ENCODE results near the gene NINL. TPM values are rescaled to one million over a fixed set of nuclear protein-coding genes. Genes with fewer than 3 reads are reported as not detected.
"Not testable (repeated sequence)": the region's sequence is repeated elsewhere in the genome, so short reads cannot be mapped to it uniquely, and the experiment has no call there.

The NINL gene
- polyA plus RNA-seq, 4 donors, result 1.1 to 30.8 (median 5.5) TPM

DNA sequence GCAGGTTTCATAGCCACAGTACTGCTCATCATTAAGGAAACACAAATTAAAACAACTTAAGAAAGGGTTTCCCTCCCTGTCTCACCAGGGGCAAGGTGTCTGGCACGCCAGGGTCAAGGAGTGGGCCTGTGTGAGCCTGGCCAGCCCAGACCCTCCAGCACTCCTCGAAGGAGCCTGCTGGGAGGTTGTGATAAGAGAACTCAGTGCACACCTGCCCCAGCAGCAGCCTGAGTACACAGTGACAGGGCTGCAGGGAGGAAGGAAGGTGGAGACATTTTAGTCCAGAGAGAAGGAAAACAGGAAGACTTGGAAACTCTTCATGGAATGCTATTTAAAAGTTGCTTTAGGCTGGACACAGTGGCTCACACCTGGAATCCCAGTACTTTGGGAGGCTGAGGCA lies 14.1 kb downstream of the NINL start:
- H3K9me3 ChIP-seq (ENCODE audit: control insufficient read depth in 2 of 2, insufficient read depth in 1 of 2, low read depth in 1 of 2, low read length in 1 of 2), result no peaks in the 10 kb centered on the region
- peak overlapping the region in 1 of 3 donors; percentile 44 for H3K27ac ChIP-seq (ENCODE audit: low read depth in 1 of 3, low read length in 2 of 3)
- no peaks in the 10 kb centered on the region for H3K27me3 ChIP-seq (ENCODE audit: control insufficient read depth in 3 of 3, insufficient read depth in 3 of 3, low read length in 3 of 3)
- H3K4me1 ChIP-seq (ENCODE audit: control insufficient read depth in 3 of 3, insufficient read depth in 2 of 3, low read depth in 1 of 3, low read length in 2 of 3), result peaks cover 0 to 6% (median 0%) of the 10 kb centered on the region in 3 donors
- peaks cover 0 to 11% (median 0%) of the 10 kb centered on the region in 3 donors for H3K36me3 ChIP-seq (ENCODE audit: control insufficient read depth in 3 of 3, insufficient read depth in 2 of 3, low read depth in 1 of 3, low read length in 3 of 3)
- 33 to 50% (median 38%) methylated on average over 2 of the region's 2 CpGs for WGBS, 3 donors
- H3K4me3 ChIP-seq (ENCODE audit: low read depth in 1 of 3, low read length in 3 of 3), result no peak overlapping the region
- DNase-seq, result peak; percentile 12 to 39
- no peak for FAIRE-seq

DNA sequence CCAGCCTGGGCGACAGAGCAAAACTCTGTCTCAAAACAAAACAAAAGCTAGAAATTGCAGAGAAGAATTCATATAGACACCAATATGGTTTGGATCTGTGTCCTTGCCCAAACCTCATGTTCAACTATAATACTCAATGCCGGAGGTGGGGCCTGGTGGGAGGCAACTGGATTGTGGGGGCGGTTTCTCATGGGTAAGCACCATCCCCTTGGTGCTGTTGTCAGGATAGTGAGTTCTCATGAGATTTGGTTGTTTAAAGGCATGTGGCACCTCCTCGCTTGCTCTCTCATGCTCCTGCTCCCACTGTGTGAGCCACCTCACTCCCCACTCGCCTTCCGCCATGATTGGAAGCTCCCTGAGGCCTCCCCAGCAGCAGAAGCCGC lies 15.2 kb downstream of the NINL start:
- H3K36me3 ChIP-seq (ENCODE audit: control insufficient read depth in 3 of 3, insufficient read depth in 2 of 3, low read depth in 1 of 3, low read length in 3 of 3), result peaks cover 0 to 11% (median 0%) of the 10 kb centered on the region in 3 donors
- no peaks in the 10 kb centered on the region for H3K27me3 ChIP-seq (ENCODE audit: control insufficient read depth in 3 of 3, insufficient read depth in 3 of 3, low read length in 3 of 3)
- no peak for FAIRE-seq
- H3K4me1 ChIP-seq (ENCODE audit: control insufficient read depth in 3 of 3, insufficient read depth in 2 of 3, low read depth in 1 of 3, low read length in 2 of 3), result peaks cover 0 to 6% (median 0%) of the 10 kb centered on the region in 3 donors
- no peaks in the 10 kb centered on the region for H3K9me3 ChIP-seq (ENCODE audit: control insufficient read depth in 2 of 2, insufficient read depth in 1 of 2, low read depth in 1 of 2, low read length in 1 of 2)
- WGBS, 3 donors, result 86 to 94% (median 93%) methylated on average over 7 of the region's 7 CpGs
- H3K4me3 ChIP-seq (ENCODE audit: low read depth in 1 of 3, low read length in 3 of 3), result no peak overlapping the region
- H3K27ac ChIP-seq (ENCODE audit: low read depth in 1 of 3, low read length in 2 of 3), result no peak overlapping the region
- DNase-seq, result no peak

DNA sequence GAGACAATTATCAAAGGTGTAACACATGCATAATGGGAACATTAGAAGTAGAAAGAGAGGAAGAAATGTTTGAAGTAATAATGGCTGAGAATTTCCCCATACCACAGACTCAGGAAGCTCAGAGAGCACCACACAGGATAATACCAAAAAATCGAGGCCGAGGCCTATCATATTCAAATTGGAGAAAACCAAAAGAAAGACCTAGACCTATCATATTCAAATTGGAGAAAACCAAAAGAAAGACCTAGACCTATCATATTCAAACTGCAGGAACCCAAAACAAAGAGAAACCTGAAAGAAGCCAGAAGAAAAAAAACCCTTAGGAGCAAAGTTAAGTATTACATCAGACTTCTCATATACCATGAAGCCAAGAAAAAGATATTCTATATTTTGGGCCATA lies 18.0 kb downstream of the NINL start:
- H3K36me3 ChIP-seq (ENCODE audit: control insufficient read depth in 3 of 3, insufficient read depth in 2 of 3, low read depth in 1 of 3, low read length in 3 of 3), result peaks cover 0 to 11% (median 0%) of the 10 kb centered on the region in 3 donors
- DNase-seq, result no peak
- H3K9me3 ChIP-seq (ENCODE audit: control insufficient read depth in 2 of 2, insufficient read depth in 1 of 2, low read depth in 1 of 2, low read length in 1 of 2), result peaks cover 0 to 3% of the 10 kb centered on the region in 2 donors
- WGBS, 3 donors, result 75 to 92% (median 86%) methylated on average over 2 of the region's 2 CpGs
- no peak overlapping the region for H3K27ac ChIP-seq (ENCODE audit: low read depth in 1 of 3, low read length in 2 of 3)
- FAIRE-seq, result no peak
- H3K4me1 ChIP-seq (ENCODE audit: control insufficient read depth in 3 of 3, insufficient read depth in 2 of 3, low read depth in 1 of 3, low read length in 2 of 3), result peaks cover 0 to 6% (median 0%) of the 10 kb centered on the region in 3 donors
- no peaks in the 10 kb centered on the region for H3K27me3 ChIP-seq (ENCODE audit: control insufficient read depth in 3 of 3, insufficient read depth in 3 of 3, low read length in 3 of 3)
- no peak overlapping the region for H3K4me3 ChIP-seq (ENCODE audit: low read depth in 1 of 3, low read length in 3 of 3)

DNA sequence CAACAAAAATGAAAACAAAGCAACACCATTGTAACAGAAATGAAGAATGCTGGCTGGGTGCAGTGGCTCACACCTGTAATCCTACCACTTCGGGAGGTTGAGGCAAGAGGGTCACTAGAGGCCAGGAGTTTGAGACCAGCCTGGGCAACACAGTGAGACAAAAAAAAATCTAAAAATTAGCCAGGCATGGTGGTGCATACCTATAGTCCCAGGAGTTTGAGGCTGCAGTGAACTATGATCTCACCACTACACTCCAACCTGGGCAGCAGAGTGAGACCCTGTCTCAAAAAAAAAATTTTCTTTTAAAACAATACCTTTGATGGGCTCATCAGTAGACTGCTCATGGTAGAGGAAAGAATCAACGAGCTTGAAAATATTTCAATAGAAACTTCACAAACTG lies 18.5 kb downstream of the NINL start:
- Histone ChIP-seq H3K4me1 (ENCODE audit: control insufficient read depth in 3 of 3, insufficient read depth in 2 of 3, low read depth in 1 of 3, low read length in 2 of 3) (peaks cover 0 to 6% (median 0%) of the 10 kb centered on the region in 3 donors), H3K36me3 (ENCODE audit: control insufficient read depth in 3 of 3, insufficient read depth in 2 of 3, low read depth in 1 of 3, low read length in 3 of 3) (peaks cover 0 to 11% (median 0%) of the 10 kb centered on the region in 3 donors), H3K9me3 (ENCODE audit: control insufficient read depth in 2 of 2, insufficient read depth in 1 of 2, low read depth in 1 of 2, low read length in 1 of 2) (peaks cover 0 to 3% of the 10 kb centered on the region in 2 donors), H3K27ac (ENCODE audit: low read depth in 1 of 3, low read length in 2 of 3) (no peak overlapping the region), H3K4me3 (ENCODE audit: low read depth in 1 of 3, low read length in 3 of 3) (no peak overlapping the region), H3K27me3 (ENCODE audit: control insufficient read depth in 3 of 3, insufficient read depth in 3 of 3, low read length in 3 of 3) (no peaks in the 10 kb centered on the region)
- no peak for FAIRE-seq
- 84 to 97% (median 84%) methylated on average over 2 of the region's 2 CpGs for WGBS, 3 donors
- no peak for DNase-seq

DNA sequence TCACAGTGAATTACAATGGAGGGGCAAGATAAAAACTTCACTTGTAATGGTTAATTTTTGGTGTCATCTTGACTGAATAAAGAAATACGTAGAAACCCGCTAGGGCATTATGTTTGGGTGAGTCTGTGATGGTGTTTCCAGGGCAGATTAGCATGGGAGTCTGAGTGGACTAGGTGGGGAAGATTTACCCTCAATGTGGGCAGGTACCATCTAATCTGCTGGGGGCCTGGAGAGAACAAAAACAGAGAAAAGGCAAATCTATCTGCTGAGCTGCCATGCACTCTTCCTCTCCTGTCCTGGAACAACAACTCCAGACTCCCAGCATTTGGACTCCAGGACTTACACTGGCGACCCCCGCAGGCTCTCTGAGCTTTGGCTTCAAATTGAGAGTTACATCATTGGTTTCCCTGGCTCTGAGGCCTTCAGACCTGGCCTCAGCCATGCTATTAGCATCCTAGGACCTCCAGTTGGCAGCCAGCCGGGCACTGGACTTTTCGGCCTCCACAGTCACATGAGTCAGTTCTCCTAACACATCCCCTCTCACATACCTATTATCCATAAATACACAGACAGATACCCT lies 19.7 kb downstream of the NINL start:
- Histone ChIP-seq H3K9me3 (ENCODE audit: control insufficient read depth in 2 of 2, insufficient read depth in 1 of 2, low read depth in 1 of 2, low read length in 1 of 2) (peaks cover 0 to 3% of the 10 kb centered on the region in 2 donors), H3K27me3 (ENCODE audit: control insufficient read depth in 3 of 3, insufficient read depth in 3 of 3, low read length in 3 of 3) (no peaks in the 10 kb centered on the region), H3K36me3 (ENCODE audit: control insufficient read depth in 3 of 3, insufficient read depth in 2 of 3, low read depth in 1 of 3, low read length in 3 of 3) (peaks cover 0 to 9% (median 0%) of the 10 kb centered on the region in 3 donors), H3K4me3 (ENCODE audit: low read depth in 1 of 3, low read length in 3 of 3) (no peak overlapping the region), H3K4me1 (ENCODE audit: control insufficient read depth in 3 of 3, insufficient read depth in 2 of 3, low read depth in 1 of 3, low read length in 2 of 3) (no peaks in the 10 kb centered on the region), H3K27ac (ENCODE audit: low read depth in 1 of 3, low read length in 2 of 3) (no peak overlapping the region)
- WGBS, 3 donors, result 82 to 94% (median 86%) methylated on average over 6 of the region's 6 CpGs
- no peak for DNase-seq
- no peak for FAIRE-seq

DNA sequence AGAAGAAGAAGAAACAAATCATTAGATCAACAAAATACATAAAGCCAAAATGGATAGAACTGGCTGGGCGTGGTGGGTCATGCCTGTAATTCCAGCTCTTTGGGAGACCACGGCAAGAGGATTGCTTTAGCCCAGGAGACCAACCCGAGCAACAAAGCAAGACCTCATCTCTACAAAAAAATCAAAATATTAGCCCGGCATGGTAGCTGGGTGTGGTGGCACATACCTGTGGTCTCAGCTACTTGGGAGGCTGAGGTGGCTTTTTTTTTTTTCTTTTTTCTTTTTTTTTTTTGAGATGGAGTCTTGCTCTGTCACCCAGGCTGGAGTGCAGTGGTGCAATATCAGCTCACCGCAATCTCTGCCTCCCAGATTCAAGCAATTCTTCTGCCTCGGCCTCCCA lies 21.5 kb downstream of the NINL start:
- Histone ChIP-seq H3K36me3 (ENCODE audit: control insufficient read depth in 3 of 3, insufficient read depth in 2 of 3, low read depth in 1 of 3, low read length in 3 of 3) (peaks cover 0 to 6% (median 0%) of the 10 kb centered on the region in 3 donors), H3K4me3 (ENCODE audit: low read depth in 1 of 3, low read length in 3 of 3) (no peak overlapping the region), H3K27ac (ENCODE audit: low read depth in 1 of 3, low read length in 2 of 3) (no peak overlapping the region), H3K27me3 (ENCODE audit: control insufficient read depth in 3 of 3, insufficient read depth in 3 of 3, low read length in 3 of 3) (no peaks in the 10 kb centered on the region), H3K4me1 (ENCODE audit: control insufficient read depth in 3 of 3, insufficient read depth in 2 of 3, low read depth in 1 of 3, low read length in 2 of 3) (no peaks in the 10 kb centered on the region), H3K9me3 (ENCODE audit: control insufficient read depth in 2 of 2, insufficient read depth in 1 of 2, low read depth in 1 of 2, low read length in 1 of 2) (peaks cover 0 to 3% of the 10 kb centered on the region in 2 donors)
- 93 to 96% (median 96%) methylated on average over 6 of the region's 6 CpGs for WGBS, 3 donors
- DNase-seq, result no peak
- FAIRE-seq, result no peak

DNA sequence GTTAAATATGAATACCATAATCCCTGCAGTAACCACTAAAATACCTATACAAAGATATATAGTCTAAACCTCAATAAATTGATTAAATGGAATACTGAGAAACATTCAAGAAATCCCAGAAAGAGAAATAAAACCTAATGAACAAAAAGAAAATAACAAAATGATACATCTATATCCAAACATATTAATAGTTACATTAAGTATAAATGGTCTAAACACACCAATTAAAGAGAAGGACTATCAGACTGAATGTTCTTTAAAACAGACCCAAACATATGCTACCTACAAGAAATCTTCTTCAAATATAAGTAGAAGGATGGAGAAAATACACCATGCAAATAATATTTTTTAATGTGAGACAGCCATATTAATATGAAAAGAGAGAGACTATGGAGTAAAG lies 22.0 kb downstream of the NINL start:
- no peak overlapping the region for H3K27ac ChIP-seq (ENCODE audit: low read depth in 1 of 3, low read length in 2 of 3)
- H3K4me1 ChIP-seq (ENCODE audit: control insufficient read depth in 3 of 3, insufficient read depth in 2 of 3, low read depth in 1 of 3, low read length in 2 of 3), result no peaks in the 10 kb centered on the region
- peaks cover 0 to 4% (median 0%) of the 10 kb centered on the region in 3 donors for H3K36me3 ChIP-seq (ENCODE audit: control insufficient read depth in 3 of 3, insufficient read depth in 2 of 3, low read depth in 1 of 3, low read length in 3 of 3)
- FAIRE-seq, result no peak
- H3K27me3 ChIP-seq (ENCODE audit: control insufficient read depth in 3 of 3, insufficient read depth in 3 of 3, low read length in 3 of 3), result no peaks in the 10 kb centered on the region
- H3K4me3 ChIP-seq (ENCODE audit: low read depth in 1 of 3, low read length in 3 of 3), result no peak overlapping the region
- DNase-seq, result no peak
- H3K9me3 ChIP-seq (ENCODE audit: control insufficient read depth in 2 of 2, insufficient read depth in 1 of 2, low read depth in 1 of 2, low read length in 1 of 2), result peaks cover 0 to 3% of the 10 kb centered on the region in 2 donors

DNA sequence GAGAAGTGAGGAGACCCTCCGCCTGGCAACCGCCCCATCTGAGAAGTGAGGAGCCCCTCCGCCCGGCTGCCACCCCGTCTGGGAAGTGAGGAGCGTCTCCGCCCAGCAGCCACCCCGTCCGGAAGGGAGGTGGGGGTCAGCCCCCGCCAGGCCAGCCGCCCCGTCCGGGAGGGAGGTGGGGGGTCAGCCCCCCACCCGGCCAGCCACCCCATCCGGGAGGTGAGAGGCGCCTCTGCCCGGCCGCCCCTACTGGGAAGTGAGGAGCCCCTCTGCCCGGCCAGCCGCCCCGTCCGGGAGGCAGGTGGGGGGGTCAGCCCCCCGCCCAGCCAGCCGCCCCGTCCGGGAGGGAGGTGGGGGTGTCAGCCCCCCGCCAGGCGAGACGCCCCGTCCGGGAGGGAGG lies 23.6 kb downstream of the NINL start:
- H3K36me3 ChIP-seq (ENCODE audit: control insufficient read depth in 3 of 3, insufficient read depth in 2 of 3, low read depth in 1 of 3, low read length in 3 of 3); H3K27me3 ChIP-seq (ENCODE audit: control insufficient read depth in 3 of 3, insufficient read depth in 3 of 3, low read length in 3 of 3); H3K4me1 ChIP-seq (ENCODE audit: control insufficient read depth in 3 of 3, insufficient read depth in 2 of 3, low read depth in 1 of 3, low read length in 2 of 3); H3K9me3 ChIP-seq (ENCODE audit: control insufficient read depth in 2 of 2, insufficient read depth in 1 of 2, low read depth in 1 of 2, low read length in 1 of 2); H3K4me3 ChIP-seq (ENCODE audit: low read depth in 1 of 3, low read length in 3 of 3); FAIRE-seq; DNase-seq; H3K27ac ChIP-seq (ENCODE audit: low read depth in 1 of 3, low read length in 2 of 3): not testable (repeated sequence)
- 91 to 100% (median 96%) methylated on average over 4 to 29 of the region's 31 CpGs for WGBS, 3 donors

DNA sequence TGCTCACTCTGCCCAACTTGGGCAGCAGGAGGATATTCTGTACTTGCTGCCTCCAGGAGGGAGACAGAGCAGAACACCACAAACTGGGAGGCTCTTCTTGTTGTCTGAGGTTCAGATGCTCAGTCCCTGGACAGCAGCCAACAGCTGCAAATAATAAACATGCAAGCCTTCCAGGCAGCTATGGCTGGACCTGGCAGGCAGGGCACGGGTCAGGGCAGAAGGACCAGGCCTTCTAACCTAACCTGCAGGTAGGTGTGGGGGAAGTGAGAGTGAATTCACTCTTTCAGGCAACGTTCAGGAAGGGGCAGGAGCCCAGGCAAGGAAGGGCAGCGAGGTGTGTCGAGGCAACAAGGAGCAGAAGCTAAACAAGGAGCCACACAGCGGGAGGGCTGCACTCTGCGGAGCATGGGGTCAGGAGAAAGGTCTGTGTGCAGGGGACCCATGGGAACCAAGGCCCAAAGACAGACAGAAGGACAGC lies 31.5 kb downstream of the NINL start:
- Histone ChIP-seq H3K27ac (ENCODE audit: low read depth in 1 of 3, low read length in 2 of 3) (no peak overlapping the region), H3K36me3 (ENCODE audit: control insufficient read depth in 3 of 3, insufficient read depth in 2 of 3, low read depth in 1 of 3, low read length in 3 of 3) (no peaks in the 10 kb centered on the region), H3K9me3 (ENCODE audit: control insufficient read depth in 2 of 2, insufficient read depth in 1 of 2, low read depth in 1 of 2, low read length in 1 of 2) (no peaks in the 10 kb centered on the region), H3K4me3 (ENCODE audit: low read depth in 1 of 3, low read length in 3 of 3) (no peak overlapping the region), H3K4me1 (ENCODE audit: control insufficient read depth in 3 of 3, insufficient read depth in 2 of 3, low read depth in 1 of 3, low read length in 2 of 3) (peaks cover 0 to 20% (median 2%) of the 10 kb centered on the region in 3 donors), H3K27me3 (ENCODE audit: control insufficient read depth in 3 of 3, insufficient read depth in 3 of 3, low read length in 3 of 3) (no peaks in the 10 kb centered on the region)
- FAIRE-seq (no peak), DNase-seq (no peak)
- WGBS, 3 donors, result 59 to 71% (median 68%) methylated on average over 6 of the region's 6 CpGs

Data from small intestine (tissue), 7 donors.